Transverse colon (tissue), 4 donors: Measurements from ENCODE around the gene ENGASE. TPM values are rescaled to one million over a fixed set of nuclear protein-coding genes. Genes with fewer than 3 reads are reported as not detected.

Experiments used
- DNase-seq: peaks from one replicate; pipeline ENCODE4 v3.0.0-alpha.2; 2019
- H3K27ac ChIP-seq, 4 donors: fragments of 200-600 bp; sonication (generic); 2 replicates each; pipeline ENCODE4 v1.5.1; 2016 to 2018; ENCODE audit warnings: inconsistent platforms in 4 of 4
- H3K27me3 ChIP-seq: fragments of 200-600 bp; sonication (generic); 2 replicates; pipeline ENCODE4 v1.5.1; 2017; ENCODE audit warnings: inconsistent platforms
- H3K36me3 ChIP-seq, 4 donors: fragments of 200-600 bp; sonication (generic); 2 replicates each; pipeline ENCODE4 v1.5.1; 2017 to 2019; ENCODE audit warnings: inconsistent platforms in 4 of 4
- H3K4me1 ChIP-seq, 4 donors: fragments of 200-600 bp; sonication (generic); 2 replicates each; pipeline ENCODE4 v1.5.1; 2017 to 2020; ENCODE audit warnings: inconsistent platforms in 4 of 4
- H3K4me3 ChIP-seq, 4 donors: fragments of 200-600 bp; sonication (generic); 1 replicate in 1 of 4; 2 replicates in 3 of 4; pipeline versions ENCODE4 v1.5.1 to v1.6.1; 2017 to 2019; ENCODE audit warnings: inconsistent platforms in 4 of 4
- H3K9me3 ChIP-seq, 2 donors: fragments of 200-600 bp; sonication (generic); 2 replicates each; pipeline ENCODE4 v1.5.1; 2017 to 2019; ENCODE audit warnings: inconsistent platforms in 2 of 2
- CTCF ChIP-seq, 5 experiments: fragments of 200-600 bp in 3 of 5; fragments of 450-650 bp in 2 of 5; sonication (generic) in 3 of 5; IDR thresholded peaks; 1 replicate in 2 of 5; 2 replicates in 3 of 5; pipeline ENCODE4 v1.5.1; 2016 to 2017; ENCODE audit warnings: antibody characterized with exemption in 5 of 5, inconsistent platforms in 3 of 5, mild to moderate bottlenecking in 2 of 5, moderate library complexity in 1 of 5
- EP300 ChIP-seq: sonication (generic); formaldehyde crosslinking; IDR thresholded peaks from one replicate; pipeline ENCODE4 v1.6.1; 2017; ENCODE audit warnings: antibody characterized with exemption, low read depth
- POLR2A ChIP-seq: fragments of 450-650 bp; IDR thresholded peaks from one replicate; pipeline ENCODE4 v1.6.1; 2016; ENCODE audit warnings: antibody characterized with exemption, mild to moderate bottlenecking, moderate library complexity
- POLR2AphosphoS5 ChIP-seq, 3 donors: sonication (generic); formaldehyde crosslinking; IDR thresholded peaks; one replicate each; pipeline ENCODE4 v1.6.1; 2016; ENCODE audit warnings: antibody characterized with exemption in 3 of 3
- WGBS, 2 donors: methylation state at CpG; one replicate each; pipeline ENCODE4 v1.1.5; 2018; ENCODE audit warnings: low coverage in 1 of 2; 5-methylcytosine and 5-hydroxymethylcytosine counted together
- in situ Hi-C, 4 donors: fragments of 200-750 bp; cut with MboI; loops; one replicate each; pipeline versions ENCODE4 v1.15.0 to v1.15.1; 2017; ENCODE audit warnings: low sequenced_read_pairs in 3 of 4, low pct_ligation_motif_present in 1 of 4, low pct_unique_long_range_greater_than_20kb in 1 of 4
- intact Hi-C: fragments of 100-400 bp; cut with DNase I; formaldehyde crosslinking; loops from one replicate; pipeline ENCODE4 v1.15.1; 2023; ENCODE audit warnings: low total_unique reads
- total RNA-seq, 4 donors: library from RNA; depleted of rRNA; stranded (reverse); fragments of >200 nt; gene quantifications; one replicate each; pipeline ENCODE4 v1.1.0, GENCODE V29; 2016

Gene ENGASE
- total RNA-seq, 4 donors from 2014 or later: 74.7 to 335 (median 121) TPM

GRCh38 chr17:79090443-79091225 is 16.0 kb downstream of the ENGASE start:
- H3K4me1 ChIP-seq: peaks cover 0 to 13% (median 3%) of the 10 kb centered on the region in 4 donors
- H3K36me3 ChIP-seq: no peaks in the 10 kb centered on the region
- peaks cover 56% of the 10 kb centered on the region for H3K27me3 ChIP-seq
- in situ Hi-C loops: no loop called here
- H3K4me3 ChIP-seq: no peak overlapping the region
- WGBS, 2 donors: 46% methylated on average over 29 of the region's 32 CpGs; no CpG with 5 or more reads in 1 of the 2 donors
- no peaks in the 10 kb centered on the region for H3K9me3 ChIP-seq
- TF ChIP-seq EP300 (no peak), POLR2A (peak; percentile 3), POLR2AphosphoS5 (IDR thresholded peaks at IDR 0.05) (no peak), CTCF (IDR thresholded peaks at IDR 0.05) (peak; percentile 16 to 47 (median 37))
- no peak for DNase-seq
- intact Hi-C loops: no loop called here
- H3K27ac ChIP-seq: no peak overlapping the region

DNA sequence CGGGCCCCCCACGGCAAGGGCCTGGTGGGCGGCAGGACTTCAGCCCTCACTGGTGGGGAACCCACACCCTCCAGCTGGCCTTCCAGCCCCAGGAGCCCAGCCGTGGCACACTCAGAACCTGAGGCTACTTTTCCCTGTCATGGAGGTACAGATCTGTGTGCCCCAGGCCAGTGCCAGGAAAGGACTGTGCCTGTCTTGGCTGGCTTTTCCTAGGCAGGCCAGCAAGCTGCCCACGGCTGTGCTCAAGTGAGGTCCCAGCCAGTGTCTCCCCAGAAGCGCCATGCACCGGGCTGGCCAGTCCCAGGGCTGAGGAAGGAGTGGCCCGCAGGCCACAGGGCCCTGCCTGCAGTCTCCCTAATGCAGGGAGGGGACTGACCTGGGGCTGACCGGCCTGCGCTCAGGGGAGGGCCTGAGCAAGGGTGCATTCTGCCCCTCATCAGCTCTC is 16.6 kb downstream of the ENGASE start:
- DNase-seq: no peak
- in situ Hi-C loops (no loop called here), intact Hi-C loops (no loop called here)
- no peaks in the 10 kb centered on the region for H3K9me3 ChIP-seq
- H3K27me3 ChIP-seq: peaks cover 60% of the 10 kb centered on the region
- H3K27ac ChIP-seq: no peak overlapping the region
- H3K4me1 ChIP-seq: peaks cover 0 to 13% (median 3%) of the 10 kb centered on the region in 4 donors
- no peaks in the 10 kb centered on the region for H3K36me3 ChIP-seq
- no peak for TF ChIP-seq POLR2AphosphoS5 (IDR thresholded peaks at IDR 0.05)
- no peak for TF ChIP-seq CTCF (IDR thresholded peaks at IDR 0.05)
- no peak for TF ChIP-seq EP300
- no peak for TF ChIP-seq POLR2A
- H3K4me3 ChIP-seq: no peak overlapping the region
- 84% methylated on average over 7 of the region's 10 CpGs; no CpG with 5 or more reads in 1 of the 2 donors for WGBS, 2 donors

GRCh38 chr17:79092567-79092966 is 17.9 kb downstream of the ENGASE start:
- Histone ChIP-seq H3K27me3 (peaks cover 73% of the 10 kb centered on the region), H3K27ac (no peak overlapping the region), H3K4me3 (no peak overlapping the region), H3K36me3 (no peaks in the 10 kb centered on the region), H3K9me3 (no peaks in the 10 kb centered on the region), H3K4me1 (peaks cover 0 to 21% (median 6%) of the 10 kb centered on the region in 4 donors)
- in situ Hi-C loops (no loop called here), intact Hi-C loops (no loop called here)
- no peak for DNase-seq
- no peak for TF ChIP-seq CTCF (IDR thresholded peaks at IDR 0.05)
- TF ChIP-seq EP300: no peak
- no peak for TF ChIP-seq POLR2A
- no peak for TF ChIP-seq POLR2AphosphoS5 (IDR thresholded peaks at IDR 0.05)
- WGBS, 2 donors: 62 to 67% methylated on average over 4 of the region's 4 CpGs

DNA sequence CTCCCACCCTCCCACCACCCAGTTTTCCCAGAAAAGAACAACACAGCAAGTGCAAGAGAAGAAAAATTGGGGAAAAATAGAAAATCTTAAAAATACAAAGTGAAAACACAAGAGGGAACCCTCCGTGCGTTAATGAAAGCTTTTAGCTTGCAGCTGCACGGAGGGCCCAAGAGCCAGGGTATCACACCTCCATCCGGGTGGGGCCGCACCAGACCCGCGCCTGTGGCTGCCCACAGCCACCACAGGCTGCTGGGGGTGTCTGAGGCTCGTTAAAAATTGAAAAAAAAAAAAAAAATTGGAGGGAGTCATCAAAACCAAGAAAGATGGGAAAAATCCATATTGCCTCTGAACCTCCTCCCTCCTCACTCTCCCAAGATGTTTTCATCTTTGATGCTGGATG is 18.6 kb downstream of the ENGASE start:
- Histone ChIP-seq H3K9me3 (no peaks in the 10 kb centered on the region), H3K4me3 (no peak overlapping the region), H3K36me3 (no peaks in the 10 kb centered on the region), H3K27ac (no peak overlapping the region), H3K4me1 (peaks cover 0 to 22% (median 6%) of the 10 kb centered on the region in 4 donors), H3K27me3 (peaks cover 80% of the 10 kb centered on the region)
- in situ Hi-C loops (no loop called here), intact Hi-C loops (no loop called here)
- no peak for DNase-seq
- no peak for TF ChIP-seq EP300
- no peak for TF ChIP-seq CTCF (IDR thresholded peaks at IDR 0.05)
- no peak for TF ChIP-seq POLR2A
- TF ChIP-seq POLR2AphosphoS5 (IDR thresholded peaks at IDR 0.05): no peak
- WGBS, 2 donors: 27 to 32% methylated on average over 3 to 8 of the region's 8 CpGs
